ENCODE data around the gene FGF14. TPM values are rescaled to one million over a fixed set of nuclear protein-coding genes. Genes with fewer than 3 reads are reported as not detected.

The FGF14 gene
- total and polyA plus RNA-seq, 3 donors from 2014 or later = 0.56 to 4.5 (median 1.7) TPM

- Histone ChIP-seq H3K27me3 (no peaks in the 10 kb centered on the region), H3K4me3 (no peak overlapping the region), H3K9me3 (no peaks in the 10 kb centered on the region), H3K4me1 (no peaks in the 10 kb centered on the region), H3K36me3 (ENCODE audit: low read depth, missing control alignments) (no peaks in the 10 kb centered on the region), H3K27ac (no peak overlapping the region)
- intact Hi-C loops (cut with DNase I; ENCODE audit: low total_unique reads) = no loop called here
- no peak for DNase-seq
- 54 to 72% methylated on average over 7 of the region's 7 CpGs for WGBS, 2 donors
- TF ChIP-seq POLR2A (IDR thresholded peaks at IDR 0.05) (no peak), CTCF (IDR thresholded peaks at IDR 0.05) (no peak)
Observed at GRCh38 chr13:102392481-102393209, 9.2 kb downstream of the FGF14 start.

GRCh38 chr13:102386461-102386860 lies 15.4 kb downstream of the FGF14 start:
- intact Hi-C loops (cut with DNase I; ENCODE audit: low total_unique reads) = no loop called here
- Histone ChIP-seq H3K27ac (no peak overlapping the region), H3K4me1 (no peaks in the 10 kb centered on the region), H3K9me3 (no peaks in the 10 kb centered on the region), H3K27me3 (no peaks in the 10 kb centered on the region), H3K4me3 (no peak overlapping the region), H3K36me3 (ENCODE audit: low read depth, missing control alignments) (no peaks in the 10 kb centered on the region)
- no peak for DNase-seq
- 82 to 86% methylated on average over 5 of the region's 5 CpGs for WGBS, 2 donors
- no peak for TF ChIP-seq CTCF (IDR thresholded peaks at IDR 0.05)
- no peak for TF ChIP-seq POLR2A (IDR thresholded peaks at IDR 0.05)

GRCh38 chr13:102380012-102380411 lies 21.8 kb downstream of the FGF14 start:
- no peak for DNase-seq
- H3K4me3 ChIP-seq = no peak overlapping the region

GRCh38 chr13:102376318-102376717 lies 25.5 kb downstream of the FGF14 start:
- no peak overlapping the region for H3K27ac ChIP-seq
- no peaks in the 10 kb centered on the region for H3K9me3 ChIP-seq
- TF ChIP-seq POLR2A (IDR thresholded peaks at IDR 0.05) = no peak
- no peak for TF ChIP-seq CTCF (IDR thresholded peaks at IDR 0.05)
- no peaks in the 10 kb centered on the region for H3K27me3 ChIP-seq
- H3K36me3 ChIP-seq (ENCODE audit: low read depth, missing control alignments) = no peaks in the 10 kb centered on the region
- no peak overlapping the region for H3K4me3 ChIP-seq
- no peaks in the 10 kb centered on the region for H3K4me1 ChIP-seq
- DNase-seq = no peak
- intact Hi-C loops (cut with DNase I; ENCODE audit: low total_unique reads) = no loop called here
- WGBS, 2 donors = 88 to 96% methylated on average over 1 of the region's 1 CpG

More at GRCh38 chr13:102380012-102380411, 21.8 kb downstream of the FGF14 start:
- no peaks in the 10 kb centered on the region for H3K4me1 ChIP-seq
- H3K9me3 ChIP-seq = no peaks in the 10 kb centered on the region
- H3K36me3 ChIP-seq (ENCODE audit: low read depth, missing control alignments) = no peaks in the 10 kb centered on the region
- intact Hi-C loops (cut with DNase I; ENCODE audit: low total_unique reads) = no loop called here
- H3K27ac ChIP-seq = no peak overlapping the region
- no peaks in the 10 kb centered on the region for H3K27me3 ChIP-seq
- 83 to 95% methylated on average over 1 of the region's 1 CpG for WGBS, 2 donors
- TF ChIP-seq CTCF (IDR thresholded peaks at IDR 0.05) (no peak), POLR2A (IDR thresholded peaks at IDR 0.05) (no peak)

GRCh38 chr13:102374726-102375125 lies 27.1 kb downstream of the FGF14 start:
- H3K36me3 ChIP-seq (ENCODE audit: low read depth, missing control alignments) = no peaks in the 10 kb centered on the region

More at GRCh38 chr13:102374726-102375125, 27.1 kb downstream of the FGF14 start:
- no peak overlapping the region for H3K4me3 ChIP-seq
- 95 to 96% methylated on average over 1 of the region's 1 CpG for WGBS, 2 donors
- H3K27me3 ChIP-seq = no peaks in the 10 kb centered on the region
- DNase-seq = no peak
- H3K9me3 ChIP-seq = no peaks in the 10 kb centered on the region
- no peaks in the 10 kb centered on the region for H3K4me1 ChIP-seq
- intact Hi-C loops (cut with DNase I; ENCODE audit: low total_unique reads) = no loop called here
- TF ChIP-seq POLR2A (IDR thresholded peaks at IDR 0.05) = no peak
- TF ChIP-seq CTCF (IDR thresholded peaks at IDR 0.05) = no peak
- H3K27ac ChIP-seq = no peak overlapping the region
